Measurements from ENCODE around the gene MAP1LC3B2.
A peak's percentile ranks its signal among the peaks of the same experiment; 100 is the strongest.

Gene MAP1LC3B2

DNA sequence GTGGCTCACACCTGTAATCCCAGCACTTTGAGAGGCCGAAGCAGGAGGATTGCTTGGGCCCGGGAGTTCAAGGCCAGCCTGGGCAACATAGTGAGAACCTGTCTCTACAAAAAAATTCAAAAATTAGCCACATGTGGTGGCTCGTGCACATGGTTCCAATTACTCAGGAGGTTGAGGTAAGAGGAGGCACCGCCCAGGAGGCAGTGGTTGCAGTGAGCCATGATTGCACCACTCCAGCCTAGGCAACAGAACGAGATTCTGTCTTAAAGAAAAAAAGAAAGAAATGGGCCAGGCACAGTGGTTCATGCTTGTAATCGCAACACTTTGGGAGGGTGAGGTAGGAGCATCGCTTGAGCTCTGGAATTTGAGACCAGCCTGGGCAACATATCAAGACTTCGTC is 33.5 kb downstream of the MAP1LC3B2 start:
- H3K4me1 Mint-ChIP-seq: peaks cover 37% of the 10 kb centered on the region
- peak overlapping the region; percentile 71 for H3K27ac Mint-ChIP-seq
- no peaks in the 10 kb centered on the region for H3K27me3 Mint-ChIP-seq
- H3K36me3 Mint-ChIP-seq: no peaks in the 10 kb centered on the region
- H3K4me3 Mint-ChIP-seq: no peak overlapping the region
- no peak for ATAC-seq
- H3K9me3 Mint-ChIP-seq: peaks cover 5% of the 10 kb centered on the region

DNA sequence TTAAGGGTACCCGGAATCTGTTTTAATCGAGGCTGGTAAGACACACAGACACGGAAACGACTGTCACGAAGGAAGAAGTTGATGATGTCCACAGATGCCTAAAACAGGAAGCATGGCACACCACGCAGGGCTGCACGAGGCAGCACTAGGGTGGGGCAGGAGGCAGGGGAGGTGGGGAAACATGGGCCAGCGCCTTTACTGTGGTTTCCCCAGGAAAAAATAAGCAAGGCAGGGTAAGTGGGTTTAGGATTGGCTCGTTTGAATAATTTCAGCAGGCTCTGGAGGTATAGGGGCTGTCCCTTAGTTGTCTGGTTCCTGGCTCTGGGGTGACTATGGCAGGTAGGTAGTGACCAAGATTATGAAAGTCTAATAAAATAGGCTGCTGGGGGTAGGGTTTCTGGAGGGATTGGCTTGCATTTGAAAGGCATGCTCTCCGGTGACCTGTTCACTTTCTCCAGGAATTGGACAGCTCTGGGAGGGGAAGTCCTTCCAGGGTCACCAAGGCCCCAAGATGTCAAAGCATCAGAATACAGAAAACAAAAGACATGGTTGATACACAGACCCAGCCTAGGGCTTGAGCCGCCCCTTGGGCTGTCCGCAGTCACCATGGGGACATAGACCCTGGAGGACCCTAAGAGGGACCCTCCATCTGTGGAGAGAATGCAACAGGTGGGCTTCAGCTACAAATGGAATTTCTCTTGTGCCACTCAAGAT is 35.3 kb downstream of the MAP1LC3B2 start:
- Mint-ChIP-seq H3K4me1 (peaks cover 48% of the 10 kb centered on the region), H3K36me3 (no peaks in the 10 kb centered on the region), H3K27me3 (no peaks in the 10 kb centered on the region), H3K4me3 (no peak overlapping the region), H3K9me3 (peaks cover 5% of the 10 kb centered on the region), H3K27ac (peak overlapping the region; percentile 70)
- peak; percentile 89 for ATAC-seq

DNA sequence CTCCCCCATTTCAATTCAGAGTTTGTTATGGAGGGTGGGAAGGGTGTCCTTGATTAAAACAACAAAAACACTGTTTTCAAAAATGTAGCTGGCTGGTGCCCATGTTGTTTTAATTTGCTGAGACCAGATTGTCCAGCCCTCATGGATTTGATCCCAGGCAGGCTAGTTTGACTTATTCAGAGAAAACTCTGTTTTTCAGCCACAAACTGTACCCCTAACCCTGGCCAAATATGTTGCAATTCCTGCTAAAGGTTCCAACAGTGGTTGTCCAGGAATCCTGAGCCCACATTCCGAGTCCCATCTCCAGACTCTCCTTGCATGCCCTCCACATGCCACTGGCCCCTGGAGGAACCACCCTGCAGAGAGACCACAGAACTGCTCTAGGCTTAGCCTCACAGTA is 36.0 kb downstream of the MAP1LC3B2 start:
- ATAC-seq: no peak
- peaks cover 5% of the 10 kb centered on the region for H3K9me3 Mint-ChIP-seq
- peaks cover 54% of the 10 kb centered on the region for H3K4me1 Mint-ChIP-seq
- no peaks in the 10 kb centered on the region for H3K36me3 Mint-ChIP-seq
- no peak overlapping the region for H3K4me3 Mint-ChIP-seq
- H3K27me3 Mint-ChIP-seq: no peaks in the 10 kb centered on the region
- peak overlapping the region; percentile 70 for H3K27ac Mint-ChIP-seq

DNA sequence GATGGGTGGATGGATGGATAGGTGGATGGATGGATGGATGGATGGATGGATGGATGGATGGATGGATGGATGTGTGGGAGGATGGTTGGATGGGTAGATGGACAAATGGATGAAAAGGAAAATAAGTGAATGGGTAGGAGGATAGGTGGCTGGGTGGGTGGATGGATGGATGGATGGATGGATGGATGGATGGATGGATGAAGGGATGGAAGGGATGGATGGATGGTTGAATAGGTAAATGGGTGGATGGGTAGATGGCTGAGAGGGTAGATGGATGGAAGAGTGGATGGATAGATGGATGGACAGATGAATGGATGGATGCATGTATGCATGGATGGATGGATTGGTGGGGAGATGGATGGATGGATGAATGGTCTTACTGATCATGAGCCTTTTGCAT is 36.5 kb downstream of the MAP1LC3B2 start:
- Mint-ChIP-seq H3K36me3 (no peaks in the 10 kb centered on the region), H3K27me3 (no peaks in the 10 kb centered on the region), H3K4me1 (peaks cover 54% of the 10 kb centered on the region), H3K4me3 (no peak overlapping the region), H3K27ac (peak overlapping the region; percentile 70), H3K9me3 (peaks cover 5% of the 10 kb centered on the region)
- ATAC-seq: no peak

DNA sequence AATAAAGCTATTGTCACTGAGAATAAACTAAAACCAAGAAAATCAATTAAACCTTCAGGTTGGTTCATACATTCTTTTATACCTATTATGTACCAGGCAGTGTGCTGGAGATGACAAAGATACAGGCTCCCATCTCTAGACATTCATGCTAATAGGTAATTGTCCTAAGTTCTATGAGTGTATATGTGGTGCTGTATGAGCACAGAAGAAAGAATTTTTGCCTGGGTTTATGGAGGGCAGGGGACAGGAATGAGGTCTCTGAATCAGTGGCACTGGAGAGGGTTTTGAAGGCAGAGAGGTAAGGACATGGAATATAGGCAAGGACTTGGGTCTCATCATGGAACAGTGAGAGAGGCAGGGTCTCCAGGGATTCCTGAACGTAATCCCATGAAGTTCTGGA is 38.7 kb downstream of the MAP1LC3B2 start:
- peaks cover 5% of the 10 kb centered on the region for H3K9me3 Mint-ChIP-seq
- H3K27me3 Mint-ChIP-seq: no peaks in the 10 kb centered on the region
- ATAC-seq: no peak
- H3K36me3 Mint-ChIP-seq: no peaks in the 10 kb centered on the region
- H3K4me3 Mint-ChIP-seq: no peak overlapping the region
- H3K27ac Mint-ChIP-seq: no peak overlapping the region
- H3K4me1 Mint-ChIP-seq: peaks cover 41% of the 10 kb centered on the region

DNA sequence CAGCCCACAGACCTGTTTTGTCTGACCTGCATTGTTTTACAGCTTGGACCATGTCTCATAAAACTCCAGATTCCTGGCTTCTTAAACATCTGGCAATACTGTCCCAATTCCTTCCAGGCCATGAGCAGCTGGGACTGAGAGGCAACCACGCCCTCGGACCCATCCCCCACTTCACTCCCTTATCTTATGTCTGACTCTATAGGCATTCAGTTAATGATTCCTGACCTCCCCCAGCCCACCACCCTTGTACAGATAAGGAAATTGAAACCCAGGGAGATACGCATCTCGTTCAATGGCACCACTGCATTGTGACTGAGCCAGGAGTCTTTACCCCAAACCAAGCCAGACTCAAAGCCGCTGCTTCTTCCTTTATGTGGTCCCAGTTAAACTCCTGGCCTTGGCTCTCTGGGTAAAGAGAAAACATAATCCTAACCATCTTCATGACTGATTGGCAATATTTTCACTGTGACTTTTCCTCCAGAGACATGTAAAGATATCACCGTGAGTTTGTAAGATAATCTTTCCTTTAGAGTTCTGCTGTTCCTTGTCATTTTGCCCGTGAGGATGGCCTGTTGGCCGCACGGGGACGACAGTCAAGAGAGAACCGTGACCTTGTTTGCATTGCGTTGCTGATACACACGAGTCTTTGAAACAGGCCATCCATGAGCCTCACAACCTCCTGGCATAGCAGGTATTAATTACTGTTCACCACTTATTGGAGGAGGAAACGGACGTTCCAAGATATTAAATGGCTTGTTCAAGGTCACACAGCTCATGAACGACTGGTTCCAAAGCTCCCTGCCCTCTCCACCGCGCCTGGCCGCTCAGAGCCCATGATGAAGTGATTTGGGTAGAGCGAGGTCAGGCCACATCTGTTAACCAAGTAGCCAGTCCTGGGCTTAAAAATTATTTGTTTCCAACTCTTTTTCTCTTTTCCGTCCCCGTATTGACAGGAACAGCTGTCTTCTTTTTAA is 39.4 kb downstream of the MAP1LC3B2 start:
- ATAC-seq: no peak
- peak overlapping the region; percentile 72 for H3K27ac Mint-ChIP-seq
- H3K36me3 Mint-ChIP-seq: no peaks in the 10 kb centered on the region
- peaks cover 5% of the 10 kb centered on the region for H3K9me3 Mint-ChIP-seq
- no peak overlapping the region for H3K4me3 Mint-ChIP-seq
- no peaks in the 10 kb centered on the region for H3K27me3 Mint-ChIP-seq
- H3K4me1 Mint-ChIP-seq: peaks cover 40% of the 10 kb centered on the region

DNA sequence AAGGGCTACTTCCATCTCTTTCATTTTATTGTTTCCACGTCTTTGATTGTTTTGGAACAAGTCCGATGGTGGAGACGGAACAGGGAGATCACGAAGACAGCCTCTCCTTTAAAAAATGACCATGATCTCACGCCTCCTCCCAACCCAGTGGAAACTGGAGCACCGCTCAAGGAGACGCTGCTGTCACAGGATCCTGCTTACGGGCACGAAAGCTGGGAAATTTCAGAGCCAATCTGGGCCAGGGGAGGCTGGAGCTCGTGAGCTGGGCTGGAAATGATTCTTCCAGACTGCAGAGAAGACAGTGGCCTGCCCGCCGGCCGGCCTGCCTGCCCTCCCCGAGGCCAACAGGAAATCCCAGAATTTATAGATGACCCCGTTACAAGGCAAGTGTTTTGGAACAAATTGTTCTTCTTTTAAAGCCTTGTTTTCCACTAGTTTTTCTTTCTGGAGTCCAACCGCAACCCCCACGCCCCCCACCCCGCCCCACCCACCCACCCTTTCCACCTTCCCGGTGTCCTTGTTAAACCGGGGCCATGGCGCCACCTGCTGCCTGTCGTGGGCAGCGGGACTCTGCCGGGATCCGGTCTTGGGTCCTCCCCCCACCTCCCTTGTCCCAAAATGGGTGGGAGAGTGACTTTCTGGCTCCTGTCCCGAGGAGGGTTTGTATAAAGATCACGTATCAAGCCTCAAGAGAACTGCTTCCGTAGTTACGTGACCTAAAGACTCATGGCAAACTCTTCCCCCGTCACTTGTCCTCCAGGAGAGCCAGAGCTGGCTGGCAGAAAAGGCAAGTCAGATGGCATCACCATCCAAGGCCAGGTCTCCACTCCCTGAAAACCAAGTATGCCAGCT is 40.3 kb downstream of the MAP1LC3B2 start:
- peaks cover 5% of the 10 kb centered on the region for H3K9me3 Mint-ChIP-seq
- peak; percentile 74 for ATAC-seq
- peak overlapping the region; percentile 72 for H3K27ac Mint-ChIP-seq
- H3K27me3 Mint-ChIP-seq: peaks cover 3% of the 10 kb centered on the region
- H3K4me3 Mint-ChIP-seq: peak overlapping the region; percentile 47
- H3K36me3 Mint-ChIP-seq: no peaks in the 10 kb centered on the region
- peaks cover 33% of the 10 kb centered on the region for H3K4me1 Mint-ChIP-seq

DNA sequence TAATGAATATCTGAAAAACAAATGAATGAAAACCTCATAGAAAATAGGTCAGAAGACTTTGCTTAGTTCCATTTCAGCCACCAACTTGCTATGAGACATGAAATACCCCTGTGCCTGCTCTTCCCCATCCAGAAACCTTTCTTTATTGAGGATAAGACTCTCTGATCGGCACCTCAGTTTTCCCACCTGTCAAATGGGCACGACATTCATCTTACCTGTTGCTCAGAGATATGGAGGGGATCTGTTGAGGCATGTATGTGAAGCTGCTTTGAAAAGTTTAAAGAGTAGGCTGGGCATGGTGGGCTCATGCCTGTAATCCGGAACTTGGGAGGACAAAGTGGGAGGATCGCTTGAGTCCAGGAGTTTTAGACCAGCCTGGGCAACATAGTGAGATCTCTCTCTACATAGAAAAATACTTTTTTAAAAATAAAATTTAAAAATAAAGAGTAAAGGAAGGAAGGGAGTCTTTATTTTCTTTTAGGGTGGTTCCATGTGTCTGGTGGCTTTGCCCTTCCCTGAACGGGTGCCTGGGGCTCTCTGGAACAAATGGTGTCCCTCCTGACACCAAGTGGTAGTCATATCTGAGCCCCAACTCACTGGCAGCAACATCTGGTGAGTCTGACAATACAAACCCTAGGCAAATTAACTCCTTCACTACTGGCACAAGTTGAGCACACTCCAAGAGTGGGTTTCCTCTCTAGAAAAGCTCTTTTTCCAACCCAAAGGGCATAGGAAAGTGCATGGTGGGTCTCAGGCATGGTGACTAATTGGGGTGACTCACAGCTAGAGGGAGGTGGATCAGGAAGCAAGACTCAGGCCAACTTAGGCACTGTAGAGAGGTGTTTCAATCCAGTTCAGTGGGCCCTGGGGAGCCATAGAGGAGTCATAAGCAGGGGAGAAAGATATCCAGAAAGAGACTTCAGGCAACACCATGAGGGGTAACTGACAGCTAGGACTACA is 42.1 kb downstream of the MAP1LC3B2 start:
- Mint-ChIP-seq H3K27ac (no peak overlapping the region), H3K4me1 (peaks cover 25% of the 10 kb centered on the region), H3K4me3 (no peak overlapping the region), H3K36me3 (no peaks in the 10 kb centered on the region), H3K27me3 (peaks cover 21% of the 10 kb centered on the region), H3K9me3 (no peaks in the 10 kb centered on the region)
- ATAC-seq: no peak

DNA sequence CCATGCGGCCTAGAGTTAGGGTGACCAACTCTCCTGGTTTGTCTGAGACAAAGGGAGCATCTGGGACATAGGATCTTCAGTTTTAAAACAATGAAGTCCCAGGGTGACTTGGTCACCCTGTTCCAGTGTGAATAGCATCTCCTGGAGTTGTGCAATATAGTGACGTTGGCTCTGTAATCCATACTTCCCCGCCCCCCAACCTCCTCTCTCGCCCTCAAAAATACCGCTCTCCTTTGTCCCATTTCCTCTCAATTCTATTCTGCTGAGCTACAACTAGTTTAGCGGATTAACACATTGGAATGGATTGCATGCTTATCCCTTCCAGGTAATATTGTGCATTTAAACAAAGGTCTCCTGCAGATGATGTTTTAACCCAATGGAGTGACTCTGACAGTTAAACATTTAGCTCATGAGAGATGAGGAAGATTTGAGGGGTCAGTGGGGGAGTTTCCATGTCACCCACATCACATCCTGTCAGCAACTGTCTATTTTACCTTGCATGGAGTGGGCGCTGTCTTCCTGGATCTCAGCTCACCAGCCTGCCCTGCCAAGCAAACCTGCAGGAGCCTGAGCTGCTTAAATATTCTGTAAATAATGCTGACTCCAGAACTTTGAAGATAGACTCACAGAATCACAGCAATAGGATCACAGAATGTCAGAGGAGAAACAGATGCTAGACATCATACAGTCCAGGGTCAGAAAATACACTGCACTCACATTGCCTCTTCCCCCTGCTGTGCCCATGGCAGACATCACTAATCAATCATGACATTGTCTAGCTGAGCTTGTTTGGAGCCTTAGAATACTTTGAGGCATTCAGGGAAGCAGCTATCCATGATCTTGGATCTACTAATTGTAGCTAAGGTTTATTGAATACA is 43.0 kb downstream of the MAP1LC3B2 start:
- ATAC-seq: no peak
- Mint-ChIP-seq H3K4me1 (peaks cover 25% of the 10 kb centered on the region), H3K4me3 (no peak overlapping the region), H3K27me3 (peaks cover 23% of the 10 kb centered on the region), H3K9me3 (no peaks in the 10 kb centered on the region), H3K27ac (no peak overlapping the region), H3K36me3 (no peaks in the 10 kb centered on the region)

DNA sequence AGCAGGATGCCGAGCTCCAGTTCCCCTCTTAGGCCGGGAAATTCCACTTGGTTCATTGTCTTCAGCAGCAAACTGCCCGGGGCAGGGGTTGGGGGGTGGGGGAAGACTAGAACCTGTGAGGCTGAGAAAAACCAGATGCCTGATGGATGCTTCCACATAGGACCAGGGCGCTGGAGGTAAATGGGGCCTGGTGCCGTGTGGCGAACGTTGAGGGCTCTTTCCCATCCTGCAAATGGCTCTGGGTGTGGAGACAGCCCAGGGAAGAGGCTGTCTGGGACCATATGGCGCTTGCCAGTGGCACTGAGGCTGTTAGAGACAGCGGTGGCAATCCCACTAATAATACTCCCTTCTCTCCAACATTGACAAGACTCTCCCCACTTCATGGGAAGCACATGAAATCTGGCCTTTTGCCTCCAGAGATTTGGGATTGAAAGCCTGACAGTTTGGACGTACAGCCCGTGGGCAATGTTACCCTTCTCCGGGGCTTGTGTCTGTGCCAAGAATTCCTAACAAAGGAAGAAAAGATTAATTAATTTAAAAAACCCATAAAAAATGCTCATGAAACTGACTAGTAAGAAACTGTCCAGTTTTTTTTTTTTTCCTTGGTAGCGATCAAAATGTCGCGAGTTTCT is 44.5 kb downstream of the MAP1LC3B2 start:
- no peaks in the 10 kb centered on the region for H3K9me3 Mint-ChIP-seq
- no peaks in the 10 kb centered on the region for H3K36me3 Mint-ChIP-seq
- no peak for ATAC-seq
- no peak overlapping the region for H3K27ac Mint-ChIP-seq
- H3K4me1 Mint-ChIP-seq: peaks cover 23% of the 10 kb centered on the region
- peaks cover 23% of the 10 kb centered on the region for H3K27me3 Mint-ChIP-seq
- H3K4me3 Mint-ChIP-seq: no peak overlapping the region

DNA sequence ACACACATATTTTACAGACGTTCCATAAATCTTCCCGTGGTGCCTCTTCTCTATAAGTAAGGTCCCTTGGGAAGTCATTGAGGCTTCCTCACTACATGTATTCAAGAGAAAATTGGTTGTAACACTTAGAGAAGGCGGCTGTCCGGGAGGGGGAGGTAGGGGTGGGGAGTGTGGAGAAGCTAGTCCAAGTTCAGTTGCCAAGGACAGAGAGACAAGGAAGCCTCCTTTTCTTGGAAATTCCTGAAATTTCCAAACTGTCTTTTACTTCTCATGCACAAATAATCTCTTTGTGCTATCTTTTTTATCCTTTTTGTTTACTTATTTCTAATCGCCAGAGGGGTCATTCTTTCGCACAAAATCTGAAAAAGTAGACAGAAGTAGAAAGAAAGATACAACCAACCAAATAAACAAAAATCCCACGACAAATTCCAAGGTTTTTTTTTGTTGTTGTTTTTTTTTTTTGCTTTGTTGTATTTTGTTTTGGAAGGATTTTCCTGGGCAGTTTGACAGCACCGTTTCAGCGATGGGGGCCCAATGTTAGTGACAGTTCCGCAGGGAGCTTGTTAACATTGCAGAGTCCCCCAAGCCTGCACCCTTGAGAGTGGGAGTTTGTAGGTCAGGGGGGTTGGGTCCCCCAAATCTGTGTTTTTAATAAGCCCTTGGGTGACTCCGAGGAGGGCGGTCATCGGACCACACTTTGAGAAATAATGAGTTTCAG is 45.2 kb downstream of the MAP1LC3B2 start:
- Mint-ChIP-seq H3K9me3 (no peaks in the 10 kb centered on the region), H3K27ac (no peak overlapping the region), H3K4me3 (no peak overlapping the region), H3K27me3 (peaks cover 23% of the 10 kb centered on the region), H3K4me1 (peaks cover 16% of the 10 kb centered on the region), H3K36me3 (no peaks in the 10 kb centered on the region)
- ATAC-seq: no peak

DNA sequence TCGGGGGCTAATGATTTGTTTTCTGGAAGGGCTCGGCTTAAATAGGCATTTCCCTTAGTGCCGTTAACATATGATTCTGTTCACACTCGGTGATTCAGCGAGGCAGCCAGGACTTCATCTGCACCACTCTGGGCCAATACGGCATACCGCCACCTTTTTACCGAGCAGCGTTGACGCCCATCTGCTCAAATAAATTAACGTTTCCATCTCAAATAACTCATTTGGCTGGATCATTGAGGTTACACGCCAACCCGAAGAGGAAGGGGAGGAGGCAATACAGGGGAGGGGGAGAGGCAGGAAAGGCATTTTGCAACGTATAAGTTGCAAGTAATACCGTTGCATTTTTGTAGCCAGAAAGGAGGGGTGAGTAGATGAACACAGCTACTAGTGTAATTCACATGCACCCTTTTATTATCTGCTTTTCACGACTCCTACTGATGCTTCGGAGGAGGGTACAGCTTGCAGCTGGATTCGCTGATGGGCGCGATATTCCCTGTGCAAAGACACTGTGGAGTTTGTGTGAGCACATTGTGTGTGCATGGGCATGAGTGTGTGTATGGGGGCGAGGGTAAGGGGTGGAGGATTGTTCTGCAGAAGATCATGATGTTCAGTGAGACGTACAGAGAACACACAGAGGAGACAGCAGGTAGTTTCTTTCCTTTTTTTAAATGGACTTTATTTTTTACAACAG is 45.9 kb downstream of the MAP1LC3B2 start:
- no peaks in the 10 kb centered on the region for H3K9me3 Mint-ChIP-seq
- no peaks in the 10 kb centered on the region for H3K36me3 Mint-ChIP-seq
- no peak overlapping the region for H3K4me3 Mint-ChIP-seq
- no peak overlapping the region for H3K27ac Mint-ChIP-seq
- peaks cover 23% of the 10 kb centered on the region for H3K27me3 Mint-ChIP-seq
- ATAC-seq: no peak
- peaks cover 9% of the 10 kb centered on the region for H3K4me1 Mint-ChIP-seq
